Transverse colon (tissue), 4 donors: ENCODE results near the gene RBM5. TPM values are rescaled to one million over a fixed set of nuclear protein-coding genes. Genes with fewer than 3 reads are reported as not detected.

Experiments
- DNase-seq: peaks from one replicate; pipeline ENCODE4 v3.0.0-alpha.2; 2019
- H3K27ac ChIP-seq, 4 donors: fragments of 200-600 bp; sonication (generic); 2 replicates each; pipeline ENCODE4 v1.5.1; 2016 to 2018; ENCODE audit warnings: inconsistent platforms in 4 of 4
- H3K27me3 ChIP-seq: fragments of 200-600 bp; sonication (generic); 2 replicates; pipeline ENCODE4 v1.5.1; 2017; ENCODE audit warnings: inconsistent platforms
- H3K36me3 ChIP-seq, 4 donors: fragments of 200-600 bp; sonication (generic); 2 replicates each; pipeline ENCODE4 v1.5.1; 2017 to 2019; ENCODE audit warnings: inconsistent platforms in 4 of 4
- H3K4me1 ChIP-seq, 4 donors: fragments of 200-600 bp; sonication (generic); 2 replicates each; pipeline ENCODE4 v1.5.1; 2017 to 2020; ENCODE audit warnings: inconsistent platforms in 4 of 4
- H3K4me3 ChIP-seq, 4 donors: fragments of 200-600 bp; sonication (generic); 1 replicate in 1 of 4; 2 replicates in 3 of 4; pipeline versions ENCODE4 v1.5.1 to v1.6.1; 2017 to 2019; ENCODE audit warnings: inconsistent platforms in 4 of 4
- H3K9me3 ChIP-seq, 2 donors: fragments of 200-600 bp; sonication (generic); 2 replicates each; pipeline ENCODE4 v1.5.1; 2017 to 2019; ENCODE audit warnings: inconsistent platforms in 2 of 2
- EP300 ChIP-seq: sonication (generic); formaldehyde crosslinking; IDR thresholded peaks from one replicate; pipeline ENCODE4 v1.6.1; 2017; ENCODE audit warnings: antibody characterized with exemption, low read depth
- POLR2A ChIP-seq: fragments of 450-650 bp; IDR thresholded peaks from one replicate; pipeline ENCODE4 v1.6.1; 2016; ENCODE audit warnings: antibody characterized with exemption, mild to moderate bottlenecking, moderate library complexity
- POLR2AphosphoS5 ChIP-seq, 3 donors: sonication (generic); formaldehyde crosslinking; IDR thresholded peaks; one replicate each; pipeline ENCODE4 v1.6.1; 2016; ENCODE audit warnings: antibody characterized with exemption in 3 of 3
- WGBS, 2 donors: methylation state at CpG; one replicate each; pipeline ENCODE4 v1.1.5; 2018; ENCODE audit warnings: low coverage in 1 of 2; 5-methylcytosine and 5-hydroxymethylcytosine counted together
- in situ Hi-C, 4 donors: fragments of 200-750 bp; cut with MboI; loops; one replicate each; pipeline versions ENCODE4 v1.15.0 to v1.15.1; 2017; ENCODE audit warnings: low sequenced_read_pairs in 3 of 4, low pct_ligation_motif_present in 1 of 4, low pct_unique_long_range_greater_than_20kb in 1 of 4
- intact Hi-C: fragments of 100-400 bp; cut with DNase I; formaldehyde crosslinking; loops from one replicate; pipeline ENCODE4 v1.15.1; 2023; ENCODE audit warnings: low total_unique reads
- total RNA-seq, 4 donors: library from RNA; depleted of rRNA; stranded (reverse); fragments of >200 nt; gene quantifications; one replicate each; pipeline ENCODE4 v1.1.0, GENCODE V29; 2016
- TF ChIP-seq, protein P1 (sequence below), 5 experiments: fragments of 200-600 bp in 3 of 5; fragments of 450-650 bp in 2 of 5; sonication (generic) in 3 of 5; IDR thresholded peaks; 1 replicate in 2 of 5; 2 replicates in 3 of 5; pipeline ENCODE4 v1.5.1; 2016 to 2017; ENCODE audit warnings: antibody characterized with exemption in 5 of 5, inconsistent platforms in 3 of 5, mild to moderate bottlenecking in 2 of 5, moderate library complexity in 1 of 5

RBM5 gene
- total RNA-seq, 4 donors from 2014 or later = 238 to 391 (median 304) TPM

DNA sequence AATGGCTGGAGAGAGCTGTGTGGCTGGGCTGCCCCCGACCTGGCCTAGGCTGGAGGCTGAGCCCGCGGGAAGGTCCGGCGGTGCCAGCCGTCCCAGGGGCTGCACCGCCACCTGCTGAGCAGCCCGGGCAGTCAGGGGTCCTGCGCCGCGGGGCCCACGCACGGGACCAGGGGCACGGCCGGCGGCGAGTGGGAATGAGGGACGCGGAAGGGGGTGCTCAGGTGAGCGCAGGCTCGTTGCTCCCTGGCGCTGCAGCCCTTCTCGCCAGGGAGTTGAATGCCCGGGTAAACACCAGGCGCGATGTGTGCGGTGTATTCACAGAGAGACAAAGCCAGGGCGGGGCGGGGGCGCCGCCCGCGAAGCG is 65.7 kb downstream of the RBM5 start:
- Histone ChIP-seq H3K27ac (peak overlapping the region; percentile 75 to 85 (median 82)), H3K4me1 (peaks cover 9 to 53% (median 33%) of the 10 kb centered on the region in 4 donors), H3K4me3 (peak overlapping the region; percentile 24 to 64 (median 58)), H3K9me3 (no peaks in the 10 kb centered on the region), H3K27me3 (peaks cover 14% of the 10 kb centered on the region), H3K36me3 (no peaks in the 10 kb centered on the region)
- no peak for DNase-seq
- intact Hi-C loops = no loop called here
- WGBS, 2 donors = 7% methylated on average over 21 of the region's 34 CpGs; no CpG with 5 or more reads in 1 of the 2 donors
- TF ChIP-seq POLR2A (no peak), POLR2AphosphoS5 (IDR thresholded peaks at IDR 0.05) (no peak), EP300 (no peak)
- TF ChIP-seq, protein P1, sequence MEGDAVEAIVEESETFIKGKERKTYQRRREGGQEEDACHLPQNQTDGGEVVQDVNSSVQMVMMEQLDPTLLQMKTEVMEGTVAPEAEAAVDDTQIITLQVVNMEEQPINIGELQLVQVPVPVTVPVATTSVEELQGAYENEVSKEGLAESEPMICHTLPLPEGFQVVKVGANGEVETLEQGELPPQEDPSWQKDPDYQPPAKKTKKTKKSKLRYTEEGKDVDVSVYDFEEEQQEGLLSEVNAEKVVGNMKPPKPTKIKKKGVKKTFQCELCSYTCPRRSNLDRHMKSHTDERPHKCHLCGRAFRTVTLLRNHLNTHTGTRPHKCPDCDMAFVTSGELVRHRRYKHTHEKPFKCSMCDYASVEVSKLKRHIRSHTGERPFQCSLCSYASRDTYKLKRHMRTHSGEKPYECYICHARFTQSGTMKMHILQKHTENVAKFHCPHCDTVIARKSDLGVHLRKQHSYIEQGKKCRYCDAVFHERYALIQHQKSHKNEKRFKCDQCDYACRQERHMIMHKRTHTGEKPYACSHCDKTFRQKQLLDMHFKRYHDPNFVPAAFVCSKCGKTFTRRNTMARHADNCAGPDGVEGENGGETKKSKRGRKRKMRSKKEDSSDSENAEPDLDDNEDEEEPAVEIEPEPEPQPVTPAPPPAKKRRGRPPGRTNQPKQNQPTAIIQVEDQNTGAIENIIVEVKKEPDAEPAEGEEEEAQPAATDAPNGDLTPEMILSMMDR (IDR thresholded peaks at IDR 0.05) = peak in 1 of 5 experiments; percentile 11
- in situ Hi-C loops = no loop called here

- in situ Hi-C loops (no loop called here), intact Hi-C loops (no loop called here)
- peak; percentile 64 to 78 (median 72) for TF ChIP-seq POLR2AphosphoS5 (IDR thresholded peaks at IDR 0.05)
- TF ChIP-seq POLR2A = no peak
- TF ChIP-seq, protein P1 (IDR thresholded peaks at IDR 0.05) = no peak
- TF ChIP-seq EP300 = no peak
- 0% methylated on average over 43 of the region's 98 CpGs; no CpG with 5 or more reads in 1 of the 2 donors for WGBS, 2 donors
- H3K4me1 ChIP-seq = peaks cover 9 to 58% (median 34%) of the 10 kb centered on the region in 4 donors
- H3K4me3 ChIP-seq = peak within 1 kb of the TSS; percentile 53 to 64 (median 61)
- peaks cover 14% of the 10 kb centered on the region for H3K27me3 ChIP-seq
- peak within 1 kb of the TSS; percentile 75 to 85 (median 82) for H3K27ac ChIP-seq
- H3K9me3 ChIP-seq = no peaks in the 10 kb centered on the region
- DNase-seq = peak; percentile 80
- no peaks in the 10 kb centered on the region for H3K36me3 ChIP-seq
Observed at GRCh38 chr3:50154840-50155490, 66.2 kb downstream of the RBM5 start, which contains the start of gene SEMA3F. SEMA3F (plus strand) TSS chr3:50155324; CDS start chr3:50159623, 4,299 bp downstream.

- intact Hi-C loops (no loop called here), in situ Hi-C loops (no loop called here)
- H3K4me1 ChIP-seq = peaks cover 11 to 63% (median 36%) of the 10 kb centered on the region in 4 donors
- H3K9me3 ChIP-seq = no peaks in the 10 kb centered on the region
- TF ChIP-seq, protein P1 (IDR thresholded peaks at IDR 0.05) = no peak
- no peak for TF ChIP-seq POLR2AphosphoS5 (IDR thresholded peaks at IDR 0.05)
- no peak for TF ChIP-seq EP300
- no peak for TF ChIP-seq POLR2A
- no peak for DNase-seq
- H3K27ac ChIP-seq = peak overlapping the region; percentile 75 to 85 (median 82)
- no peaks in the 10 kb centered on the region for H3K36me3 ChIP-seq
- H3K4me3 ChIP-seq = peak overlapping the region; percentile 53 to 64 (median 61)
- WGBS, 2 donors = 5% methylated on average over 25 of the region's 37 CpGs; no CpG with 5 or more reads in 1 of the 2 donors
- H3K27me3 ChIP-seq = peaks cover 14% of the 10 kb centered on the region
Observed at GRCh38 chr3:50155491-50155878, 66.8 kb downstream of the RBM5 start.

- H3K4me1 ChIP-seq = peaks cover 15 to 65% (median 40%) of the 10 kb centered on the region in 4 donors
- no peak for TF ChIP-seq POLR2A
- TF ChIP-seq EP300 = no peak
- in situ Hi-C loops = no loop called here
- H3K4me3 ChIP-seq = peak overlapping the region; percentile 53 to 64 (median 61)
- no peaks in the 10 kb centered on the region for H3K9me3 ChIP-seq
- peaks cover 14% of the 10 kb centered on the region for H3K27me3 ChIP-seq
- intact Hi-C loops = no loop called here
- H3K27ac ChIP-seq = peak overlapping the region; percentile 75 to 85 (median 82)
- H3K36me3 ChIP-seq = no peaks in the 10 kb centered on the region
- WGBS, 2 donors = 20 to 26% methylated on average over 2 to 13 of the region's 13 CpGs
- DNase-seq = no peak
Observed at GRCh38 chr3:50155891-50156290, 67.2 kb downstream of the RBM5 start.
